Thyroid gland (tissue), 4 donors: ENCODE results near the gene ZNF407. TPM values are rescaled to one million over a fixed set of nuclear protein-coding genes. Genes with fewer than 3 reads are reported as not detected.

ENCODE experiments used
- DNase-seq, 2 donors: peaks; one replicate each; pipeline ENCODE4 v3.0.0-alpha.2; 2019
- H3K27ac ChIP-seq, 3 donors: fragments of 200-600 bp; sonication (generic); 1 replicate in 2 of 3; 2 replicates in 1 of 3; pipeline ENCODE4 v1.5.1; 2016 to 2019; ENCODE audit warnings: mild to moderate bottlenecking in 1 of 3, moderate library complexity in 1 of 3
- H3K27me3 ChIP-seq: fragments of 200-600 bp; sonication (generic); one replicate; pipeline ENCODE4 v1.5.1; 2019
- H3K36me3 ChIP-seq, 2 donors: fragments of 200-600 bp; sonication (generic); one replicate each; pipeline ENCODE4 v1.5.1; 2016 to 2019
- H3K4me1 ChIP-seq, 2 donors: fragments of 200-600 bp; sonication (generic); one replicate each; pipeline ENCODE4 v1.5.1; 2017 to 2019
- H3K4me3 ChIP-seq, 3 donors: fragments of 200-600 bp; sonication (generic); replicated peaks in 1 of 3; 1 replicate in 2 of 3; 2 replicates in 1 of 3; pipeline ENCODE4 v1.5.1; 2016; ENCODE audit warnings: mild to moderate bottlenecking in 1 of 3
- H3K9me3 ChIP-seq: fragments of 200-600 bp; sonication (generic); one replicate; pipeline ENCODE4 v1.5.1; 2017
- POLR2A ChIP-seq, 2 donors: fragments of 450-650 bp; IDR thresholded peaks; one replicate each; pipeline ENCODE4 v1.6.1; 2017; ENCODE audit warnings: antibody characterized with exemption in 2 of 2, mild to moderate bottlenecking in 2 of 2, moderate library complexity in 1 of 2
- WGBS, 2 donors: methylation state at CpG; one replicate each; pipeline ENCODE4 v1.1.5; 2017; 5-methylcytosine and 5-hydroxymethylcytosine counted together
- intact Hi-C: fragments of 100-400 bp; cut with DNase I; formaldehyde crosslinking; loops from one replicate; pipeline ENCODE4 v1.15.1; 2023
- total RNA-seq, 4 donors: library from RNA; depleted of rRNA; stranded (reverse); fragments of >200 nt; gene quantifications; one replicate each; pipeline ENCODE4 v1.2.3, GENCODE V29; 2016
- TF ChIP-seq, protein P1 (sequence below), 6 experiments: fragments of 200-600 bp in 3 of 6; fragments of 450-650 bp in 3 of 6; sonication (generic) in 3 of 6; IDR thresholded peaks; one replicate each; pipeline ENCODE4 v1.5.1; 2016 to 2019; ENCODE audit warnings: antibody characterized with exemption in 6 of 6, mild to moderate bottlenecking in 2 of 6, inconsistent platforms in 1 of 6, moderate library complexity in 1 of 6

The ZNF407 gene
- total RNA-seq, 4 donors from 2014 or later, result 20.2 to 40.0 (median 26.4) TPM

- no peaks in the 10 kb centered on the region for H3K36me3 ChIP-seq
- H3K4me3 ChIP-seq, result no peak overlapping the region
- no peak overlapping the region for H3K27ac ChIP-seq
- intact Hi-C loops, result no loop called here
- no peaks in the 10 kb centered on the region for H3K9me3 ChIP-seq
- no peak for DNase-seq
- H3K27me3 ChIP-seq, result no peaks in the 10 kb centered on the region
- WGBS, 2 donors, result 80 to 81% methylated on average over 2 of the region's 2 CpGs
- peaks cover 0 to 4% of the 10 kb centered on the region in 2 donors for H3K4me1 ChIP-seq
- TF ChIP-seq, protein P1, sequence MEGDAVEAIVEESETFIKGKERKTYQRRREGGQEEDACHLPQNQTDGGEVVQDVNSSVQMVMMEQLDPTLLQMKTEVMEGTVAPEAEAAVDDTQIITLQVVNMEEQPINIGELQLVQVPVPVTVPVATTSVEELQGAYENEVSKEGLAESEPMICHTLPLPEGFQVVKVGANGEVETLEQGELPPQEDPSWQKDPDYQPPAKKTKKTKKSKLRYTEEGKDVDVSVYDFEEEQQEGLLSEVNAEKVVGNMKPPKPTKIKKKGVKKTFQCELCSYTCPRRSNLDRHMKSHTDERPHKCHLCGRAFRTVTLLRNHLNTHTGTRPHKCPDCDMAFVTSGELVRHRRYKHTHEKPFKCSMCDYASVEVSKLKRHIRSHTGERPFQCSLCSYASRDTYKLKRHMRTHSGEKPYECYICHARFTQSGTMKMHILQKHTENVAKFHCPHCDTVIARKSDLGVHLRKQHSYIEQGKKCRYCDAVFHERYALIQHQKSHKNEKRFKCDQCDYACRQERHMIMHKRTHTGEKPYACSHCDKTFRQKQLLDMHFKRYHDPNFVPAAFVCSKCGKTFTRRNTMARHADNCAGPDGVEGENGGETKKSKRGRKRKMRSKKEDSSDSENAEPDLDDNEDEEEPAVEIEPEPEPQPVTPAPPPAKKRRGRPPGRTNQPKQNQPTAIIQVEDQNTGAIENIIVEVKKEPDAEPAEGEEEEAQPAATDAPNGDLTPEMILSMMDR (IDR thresholded peaks at IDR 0.05), result no peak
- no peak for TF ChIP-seq POLR2A (IDR thresholded peaks at IDR 0.05)
Measured at GRCh38 chr18:74617486-74617885, 19.8 kb downstream of the ZNF407 start.

DNA sequence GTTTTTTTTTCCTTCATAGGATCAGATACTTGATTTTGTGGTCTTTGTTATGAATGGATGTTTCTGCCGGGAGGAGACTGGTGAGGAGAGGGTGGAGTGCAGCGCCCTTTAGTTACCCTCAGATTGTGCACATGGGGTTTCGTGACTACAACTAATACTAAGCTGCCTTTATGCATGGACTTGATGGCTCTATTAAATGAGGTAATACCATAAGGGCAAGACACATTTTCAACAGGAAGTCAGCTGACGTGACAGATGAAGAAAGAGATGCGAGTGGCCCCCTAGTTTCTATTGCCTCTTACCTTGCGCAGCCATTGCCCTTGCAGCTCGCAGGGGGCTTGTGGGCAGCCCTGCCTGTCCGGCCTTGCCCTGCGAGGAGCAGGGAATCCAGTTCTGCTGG is 24.4 kb downstream of the ZNF407 start:
- no peak for TF ChIP-seq POLR2A (IDR thresholded peaks at IDR 0.05)
- TF ChIP-seq, protein P1 (IDR thresholded peaks at IDR 0.05), result no peak
- 82 to 90% methylated on average over 9 of the region's 9 CpGs for WGBS, 2 donors
- intact Hi-C loops, result no loop called here
- Histone ChIP-seq H3K36me3 (no peaks in the 10 kb centered on the region), H3K4me1 (no peaks in the 10 kb centered on the region), H3K27ac (no peak overlapping the region), H3K4me3 (no peak overlapping the region), H3K9me3 (no peaks in the 10 kb centered on the region), H3K27me3 (no peaks in the 10 kb centered on the region)
- DNase-seq, result no peak

DNA sequence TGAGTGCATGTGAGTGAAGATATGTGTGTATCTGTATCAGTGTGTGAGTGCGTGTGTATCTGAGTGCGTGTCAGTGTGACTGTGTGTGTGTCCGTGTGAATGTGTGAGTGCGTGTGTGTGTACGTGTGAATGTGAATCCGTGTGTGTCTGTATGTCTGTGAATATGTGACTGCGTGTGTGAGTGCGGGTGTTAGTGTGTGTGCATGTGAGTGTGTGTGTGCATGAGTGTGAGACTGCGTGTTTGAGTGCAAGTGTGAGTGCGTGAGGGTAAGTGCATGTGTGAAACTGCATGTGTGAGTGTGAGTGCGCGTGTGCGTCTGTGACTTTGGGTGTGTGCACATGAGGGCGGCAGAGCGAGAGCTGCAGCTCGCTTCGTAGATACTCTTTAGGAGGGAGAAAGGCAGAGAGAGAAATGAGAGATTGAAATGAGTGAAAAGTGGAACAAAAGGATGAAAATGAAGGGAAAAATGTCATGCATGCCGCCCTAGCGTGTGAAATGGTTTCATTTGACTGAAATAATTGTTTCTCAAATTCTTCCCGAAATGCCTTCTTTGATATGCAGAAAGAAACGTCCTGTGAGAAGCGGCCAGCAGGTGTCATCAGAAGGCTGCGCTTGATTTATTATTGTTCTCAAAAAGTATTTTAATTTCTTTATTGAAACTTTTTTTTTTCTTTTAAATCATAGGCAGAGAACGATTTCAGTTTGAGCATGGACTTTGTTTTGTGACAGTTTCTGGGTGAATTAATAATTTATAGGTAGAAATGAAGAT is 25.6 kb downstream of the ZNF407 start:
- Histone ChIP-seq H3K36me3 (no peaks in the 10 kb centered on the region), H3K9me3 (no peaks in the 10 kb centered on the region), H3K27me3 (no peaks in the 10 kb centered on the region), H3K27ac (no peak overlapping the region), H3K4me1 (no peaks in the 10 kb centered on the region), H3K4me3 (no peak overlapping the region)
- 79% methylated on average over 24 of the region's 24 CpGs for WGBS, 2 donors
- peak in 1 of 2 donors; percentile 9 for DNase-seq
- intact Hi-C loops, result no loop called here
- TF ChIP-seq POLR2A (IDR thresholded peaks at IDR 0.05), result no peak
- TF ChIP-seq, protein P1 (IDR thresholded peaks at IDR 0.05), result peak in 2 of 6 experiments; percentile 34 to 35

DNA sequence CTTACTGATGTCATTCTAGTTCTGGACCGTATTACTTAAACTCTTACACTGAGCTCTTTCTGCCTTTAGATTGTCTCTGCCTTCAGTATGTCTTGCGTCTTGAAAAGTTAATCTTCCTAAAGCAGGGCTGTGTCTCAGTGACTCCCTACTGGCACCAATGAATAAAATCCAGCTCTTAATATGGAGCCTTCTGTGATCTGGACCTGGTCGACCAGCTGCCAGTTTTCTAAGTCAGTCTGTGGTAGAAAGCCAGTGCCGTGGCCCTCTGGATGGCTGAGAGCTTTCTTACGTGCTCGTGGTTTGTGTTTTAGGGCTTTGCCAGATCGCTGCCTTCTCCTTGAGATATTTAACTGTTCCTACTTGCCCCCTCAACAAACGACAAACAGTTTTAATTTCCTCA is 26.8 kb downstream of the ZNF407 start:
- Histone ChIP-seq H3K9me3 (no peaks in the 10 kb centered on the region), H3K27me3 (no peaks in the 10 kb centered on the region), H3K27ac (no peak overlapping the region), H3K36me3 (no peaks in the 10 kb centered on the region), H3K4me1 (no peaks in the 10 kb centered on the region), H3K4me3 (no peak overlapping the region)
- WGBS, 2 donors, result 87 to 89% methylated on average over 8 of the region's 8 CpGs
- DNase-seq, result no peak
- intact Hi-C loops, result no loop called here
- no peak for TF ChIP-seq POLR2A (IDR thresholded peaks at IDR 0.05)
- TF ChIP-seq, protein P1 (IDR thresholded peaks at IDR 0.05), result no peak

DNA sequence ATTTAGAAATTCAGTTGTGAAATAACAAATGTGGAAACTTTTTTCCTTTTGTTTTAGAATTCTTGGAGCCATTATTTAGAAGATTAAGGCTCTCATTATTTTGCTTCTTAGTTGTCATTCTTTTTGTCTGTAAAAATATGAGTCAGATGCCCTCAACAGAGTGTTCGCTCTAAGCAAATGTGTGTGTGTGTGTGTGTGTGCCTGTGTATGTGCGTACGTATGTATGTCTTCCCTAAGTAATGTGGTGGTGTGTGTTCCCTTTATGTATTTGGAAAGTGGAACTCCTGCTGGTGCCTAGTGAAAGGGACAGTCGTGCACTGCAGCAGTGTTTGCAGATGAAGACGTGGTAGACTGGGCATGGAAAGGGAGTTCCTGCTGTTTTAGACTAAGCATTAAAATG is 27.5 kb downstream of the ZNF407 start:
- no peak for DNase-seq
- H3K27ac ChIP-seq, result no peak overlapping the region
- no peak overlapping the region for H3K4me3 ChIP-seq
- WGBS, 2 donors, result 77 to 81% methylated on average over 5 of the region's 5 CpGs
- H3K36me3 ChIP-seq, result no peaks in the 10 kb centered on the region
- no peaks in the 10 kb centered on the region for H3K27me3 ChIP-seq
- intact Hi-C loops, result no loop called here
- H3K9me3 ChIP-seq, result no peaks in the 10 kb centered on the region
- TF ChIP-seq, protein P1 (IDR thresholded peaks at IDR 0.05), result no peak
- no peak for TF ChIP-seq POLR2A (IDR thresholded peaks at IDR 0.05)
- H3K4me1 ChIP-seq, result no peaks in the 10 kb centered on the region
